ENCODE measurements around the gene UBE2G1. TPM values are rescaled to one million over a fixed set of nuclear protein-coding genes. Genes with fewer than 3 reads are reported as not detected.

The UBE2G1 gene
- total RNA-seq, 2 experiments from 2014 or later, result 58.5 to 58.8 TPM

GRCh38 chr17:4365628-4366326 lies 698 bp downstream of the UBE2G1 start:
- CTCF ChIA-PET, result interaction anchor here (0.7 kb wide), 1 partner anchor 47 kb away, joined by 3 read pairs; no protein-coding TSS in a partner anchor
- Mint-ChIP-seq H3K27me3 (no peaks in the 10 kb centered on the region), H3K4me3 (no peak overlapping the region), H3K36me3 (ENCODE audit: low read depth) (peaks cover 15% of the 10 kb centered on the region), H3K9me3 (no peaks in the 10 kb centered on the region), H3K27ac (peak overlapping the region; percentile 90), H3K4me1 (ENCODE audit: low read depth) (peaks cover 33% of the 10 kb centered on the region)
- Histone ChIP-seq H3K36me3 (ENCODE audit: insufficient read depth, low read length) (peaks cover 11% of the 10 kb centered on the region), H3K9me3 (ENCODE audit: control insufficient read depth in 1 of 2, insufficient read depth in 1 of 2, low read length in 2 of 2) (no peaks in the 10 kb centered on the region), H3K27me3 (ENCODE audit: control insufficient read depth in 1 of 2, insufficient read depth in 2 of 2, low read length in 2 of 2) (no peaks in the 10 kb centered on the region), H3K4me3 (ENCODE audit: low read length) (peak overlapping the region; percentile 54), H3K27ac (ENCODE audit: low read depth in 1 of 2, low read length in 2 of 2) (peak overlapping the region in 1 of 2 donors; percentile 91), H3K4me1 (ENCODE audit: insufficient read depth, low read length) (peaks cover 47% of the 10 kb centered on the region)
- intact Hi-C loops (cut with DNase I, micrococcal nuclease), result loop anchor here (2.0 to 10.0 kb wide), 7 partner anchors 33 to 599 kb away; partner anchors contain the start of genes ANKFY1 (in 2 of the 2), CYB5D2 (in 1 of the 2), NCBP3 (in 1 of the 2) and SPAG7 (in 1 of the 2)
- TF ChIP-seq CTCF (IDR thresholded peaks at IDR 0.05), result no peak
- peak in 10 of 14 experiments; percentile 5 to 66 (median 24) for DNase-seq
- POLR2A ChIA-PET, result interaction anchor here (0.6 to 3.0 kb wide), 20 partner anchors 15 to 1966 kb away, joined by 3 to 57 read pairs (median 4); partner anchors contain the start of genes ANKFY1, CYB5D2, NUP88 and PELP1
- ATAC-seq (ENCODE audit: poor library complexity), result peak; percentile 34

GRCh38 chr17:4365103-4365627 lies 1.3 kb downstream of the UBE2G1 start:
- DNase-seq, result peak; percentile 72 to 95 (median 86)
- H3K4me1 ChIP-seq (ENCODE audit: insufficient read depth, low read length), result peaks cover 48% of the 10 kb centered on the region
- H3K27ac Mint-ChIP-seq, result peak overlapping the region; percentile 90
- no peaks in the 10 kb centered on the region for H3K27me3 Mint-ChIP-seq
- CTCF ChIA-PET, result no interaction called here
- H3K4me1 Mint-ChIP-seq (ENCODE audit: low read depth), result peaks cover 39% of the 10 kb centered on the region
- intact Hi-C loops (cut with DNase I, micrococcal nuclease), result loop anchor here (5.0 to 10.0 kb wide), 5 partner anchors 33 to 600 kb away; partner anchors contain the start of genes ANKFY1 (in 1 of the 2), NCBP3 (in 1 of the 2) and SPAG7 (in 1 of the 2)
- peaks cover 15% of the 10 kb centered on the region for H3K36me3 Mint-ChIP-seq (ENCODE audit: low read depth)
- peak overlapping the region in 1 of 2 donors; percentile 91 for H3K27ac ChIP-seq (ENCODE audit: low read depth in 1 of 2, low read length in 2 of 2)
- peaks cover 13% of the 10 kb centered on the region for H3K36me3 ChIP-seq (ENCODE audit: insufficient read depth, low read length)
- no peak for TF ChIP-seq CTCF (IDR thresholded peaks at IDR 0.05)
- H3K4me3 ChIP-seq (ENCODE audit: low read length), result peak overlapping the region; percentile 54
- no peaks in the 10 kb centered on the region for H3K27me3 ChIP-seq (ENCODE audit: control insufficient read depth in 1 of 2, insufficient read depth in 2 of 2, low read length in 2 of 2)
- no peaks in the 10 kb centered on the region for H3K9me3 Mint-ChIP-seq
- POLR2A ChIA-PET, result interaction anchor here (1.1 to 3.0 kb wide), 9 partner anchors 16 to 425 kb away, joined by 3 to 57 read pairs (median 5); partner anchors contain the start of genes ANKFY1, CYB5D2 and ZZEF1
- H3K4me3 Mint-ChIP-seq, result peak overlapping the region; percentile 98
- ATAC-seq (ENCODE audit: poor library complexity), result peak; percentile 46
- H3K9me3 ChIP-seq (ENCODE audit: control insufficient read depth in 1 of 2, insufficient read depth in 1 of 2, low read length in 2 of 2), result no peaks in the 10 kb centered on the region

- no peaks in the 10 kb centered on the region for H3K27me3 Mint-ChIP-seq
- Histone ChIP-seq H3K27ac (ENCODE audit: low read depth in 1 of 2, low read length in 2 of 2) (peak overlapping the region in 1 of 2 donors; percentile 91), H3K9me3 (ENCODE audit: control insufficient read depth in 1 of 2, insufficient read depth in 1 of 2, low read length in 2 of 2) (no peaks in the 10 kb centered on the region), H3K4me1 (ENCODE audit: insufficient read depth, low read length) (peaks cover 49% of the 10 kb centered on the region), H3K4me3 (ENCODE audit: low read length) (peak overlapping the region; percentile 54), H3K27me3 (ENCODE audit: control insufficient read depth in 1 of 2, insufficient read depth in 2 of 2, low read length in 2 of 2) (no peaks in the 10 kb centered on the region), H3K36me3 (ENCODE audit: insufficient read depth, low read length) (peaks cover 13% of the 10 kb centered on the region)
- H3K27ac Mint-ChIP-seq, result peak overlapping the region; percentile 90
- peaks cover 45% of the 10 kb centered on the region for H3K4me1 Mint-ChIP-seq (ENCODE audit: low read depth)
- no peak for TF ChIP-seq CTCF (IDR thresholded peaks at IDR 0.05)
- no peak for ATAC-seq (ENCODE audit: poor library complexity)
- CTCF ChIA-PET, result interaction anchor here (0.6 kb wide), 1 partner anchor 672 kb away, joined by 4 read pairs; no protein-coding TSS in a partner anchor
- intact Hi-C loops (cut with DNase I, micrococcal nuclease), result loop anchor here (5.0 to 10.0 kb wide), 6 partner anchors 32 to 600 kb away; partner anchors contain the start of genes ANKFY1 (in 1 of the 2), NCBP3 (in 1 of the 2) and SPAG7 (in 1 of the 2)
- POLR2A ChIA-PET, result interaction anchor here (0.6 to 3.0 kb wide), 4 partner anchors 17 to 401 kb away, joined by 3 to 57 read pairs (median 3); partner anchors contain the start of genes ANKFY1, CYB5D2 and ZZEF1
- DNase-seq, result peak in 1 of 14 experiments; percentile 29
- peaks cover 21% of the 10 kb centered on the region for H3K36me3 Mint-ChIP-seq (ENCODE audit: low read depth)
- no peaks in the 10 kb centered on the region for H3K9me3 Mint-ChIP-seq
- H3K4me3 Mint-ChIP-seq, result peak overlapping the region; percentile 98
These were observed 1.8 kb downstream of the UBE2G1 start for GRCh38 chr17:4364622-4365041.

All from CD4-positive, alpha-beta T cell (primary cell).